ENCODE results near the gene NACA2.
"Not testable (repeated sequence)": the region's sequence is repeated elsewhere in the genome, so short reads cannot be mapped to it uniquely, and the experiment has no call there.

Gene NACA2

DNA sequence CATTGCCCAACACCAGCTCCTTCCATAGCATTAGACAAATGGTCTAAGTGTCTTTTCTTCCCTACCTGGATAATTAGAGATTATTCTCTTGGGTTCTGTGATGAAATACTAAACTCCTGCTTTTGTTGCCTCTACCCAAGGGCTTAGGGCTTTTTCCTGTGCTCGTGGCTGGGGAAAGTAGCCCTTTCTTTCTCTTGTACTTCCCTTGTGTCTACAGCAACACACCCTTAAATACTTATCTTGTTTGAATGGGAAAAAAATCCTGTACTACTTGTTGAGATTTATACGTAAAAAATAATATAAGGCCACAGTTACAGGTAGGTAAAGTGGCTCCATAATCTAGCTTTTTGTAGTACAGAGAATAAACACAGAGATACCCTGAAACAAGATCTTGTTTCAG is 7.0 kb upstream of the NACA2 start:
- no peak for DNase-seq

DNA sequence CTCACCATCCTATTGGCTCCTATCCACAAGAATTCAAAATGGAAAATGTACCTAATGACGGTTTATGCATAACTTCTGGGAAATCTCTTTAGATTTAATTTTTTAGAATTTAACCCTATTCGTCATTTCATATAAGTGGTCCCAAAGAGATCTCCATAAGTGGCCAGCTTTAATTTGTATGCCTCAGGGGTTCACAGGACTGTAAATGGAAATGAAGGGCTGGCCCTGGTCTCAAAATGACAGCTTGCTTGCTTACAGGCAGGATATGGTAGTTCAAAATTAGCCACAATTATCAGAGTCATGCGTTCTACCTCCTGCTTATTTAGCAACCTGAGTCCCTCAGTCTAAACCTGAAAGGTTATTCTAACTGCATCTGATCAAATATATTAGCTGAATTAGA is 6.6 kb upstream of the NACA2 start:
- no peak for DNase-seq

DNA sequence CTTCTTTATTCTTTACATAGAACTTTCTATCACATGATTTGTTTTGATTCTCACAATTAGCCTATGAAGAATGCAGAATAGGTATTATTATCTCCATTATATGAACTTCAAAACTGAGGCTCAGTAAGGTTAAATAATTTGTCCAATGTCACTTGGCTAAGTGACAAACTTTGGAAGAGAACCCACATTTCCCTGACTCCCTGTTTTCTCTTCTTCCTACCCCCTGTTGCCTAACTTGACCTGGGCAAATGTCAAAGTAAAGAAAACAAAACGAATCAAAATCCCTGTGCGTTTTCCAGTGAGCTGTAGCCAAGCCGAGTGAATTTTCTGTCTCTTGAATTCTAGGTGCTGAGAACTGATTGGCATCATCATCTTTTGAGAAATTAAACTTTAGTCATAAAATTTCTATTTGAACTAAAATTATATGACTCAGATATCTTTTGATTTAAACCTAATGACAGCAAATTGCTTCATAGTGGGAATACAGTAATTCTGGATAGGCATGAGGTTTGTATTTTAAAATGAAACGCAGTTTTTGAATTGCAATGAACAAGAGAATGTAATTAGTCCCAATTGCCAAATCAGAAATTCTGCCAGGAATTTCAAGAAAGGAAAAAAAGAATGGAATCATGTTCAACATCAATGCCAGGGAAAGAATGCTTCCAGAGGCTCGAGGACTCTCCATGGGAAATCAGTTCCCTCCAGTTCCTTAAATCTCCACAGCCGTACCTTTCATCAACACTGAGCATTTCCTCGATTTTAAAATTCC is 4.6 kb upstream of the NACA2 start:
- DNase-seq, result no peak

DNA sequence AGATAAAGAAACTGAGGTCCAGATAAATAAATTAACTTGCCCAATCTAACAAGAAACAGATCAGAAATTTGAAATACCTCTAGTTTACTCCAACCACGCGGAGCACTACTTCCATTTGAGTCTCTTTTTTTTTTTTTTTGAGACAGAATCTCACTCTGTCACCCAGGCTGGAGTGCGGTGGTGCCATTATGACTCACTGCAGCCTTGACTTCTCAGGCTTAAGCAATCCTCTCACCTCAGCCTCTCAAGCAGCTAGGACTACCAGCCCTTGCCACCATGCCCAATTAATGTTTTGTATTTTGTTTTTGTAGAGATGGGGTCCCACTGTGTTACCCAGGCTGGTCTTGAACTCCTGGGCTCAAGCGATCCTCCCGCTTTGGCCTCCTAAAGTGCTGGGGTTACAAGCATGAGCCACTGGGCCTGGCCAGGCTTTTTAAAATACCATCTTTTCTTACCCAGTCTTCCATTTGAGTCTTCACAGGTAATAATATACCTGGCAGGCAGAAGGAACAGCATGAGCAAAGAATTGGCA is 3.3 kb upstream of the NACA2 start:
- no peak for DNase-seq

DNA sequence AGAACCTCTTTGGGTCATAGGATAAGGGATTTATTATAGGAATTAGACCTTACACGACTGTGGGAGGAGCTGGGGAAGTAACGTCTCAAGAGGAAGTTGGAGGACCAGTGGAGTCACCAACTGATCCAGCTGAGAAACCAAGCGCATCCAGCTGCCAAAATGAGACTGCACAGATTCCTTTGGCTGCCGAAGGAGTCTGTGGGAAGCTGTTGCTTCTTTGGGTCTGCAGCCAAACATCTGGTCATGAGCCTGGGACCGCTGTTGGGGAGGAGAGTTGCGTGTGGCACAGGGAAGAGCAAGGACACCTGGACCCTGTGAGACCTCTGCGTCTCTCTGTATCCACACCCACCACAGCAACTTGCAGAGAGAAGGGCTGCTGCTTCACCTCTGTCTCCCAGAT is 2.4 kb upstream of the NACA2 start:
- DNase-seq, result no peak

DNA sequence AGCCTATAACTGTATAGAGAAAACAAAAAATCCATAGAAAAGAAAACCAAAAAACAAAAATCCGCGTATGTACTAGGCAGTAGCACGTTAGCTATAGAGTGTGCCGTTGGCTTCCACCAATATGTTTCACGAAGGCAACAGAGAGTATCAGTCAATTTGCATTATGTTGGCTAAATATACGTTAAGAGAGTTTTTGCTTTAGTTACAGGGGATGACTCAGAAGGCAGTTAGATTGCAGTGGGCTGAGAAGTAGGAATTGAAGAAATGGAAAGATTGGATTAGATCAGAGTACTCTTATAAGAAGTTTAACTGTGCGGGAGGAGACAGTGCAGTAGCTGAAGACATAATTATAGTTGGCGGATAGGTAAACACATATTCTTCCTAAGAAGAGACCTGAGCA is 911 bp upstream of the NACA2 start:
- no peak for DNase-seq

DNA sequence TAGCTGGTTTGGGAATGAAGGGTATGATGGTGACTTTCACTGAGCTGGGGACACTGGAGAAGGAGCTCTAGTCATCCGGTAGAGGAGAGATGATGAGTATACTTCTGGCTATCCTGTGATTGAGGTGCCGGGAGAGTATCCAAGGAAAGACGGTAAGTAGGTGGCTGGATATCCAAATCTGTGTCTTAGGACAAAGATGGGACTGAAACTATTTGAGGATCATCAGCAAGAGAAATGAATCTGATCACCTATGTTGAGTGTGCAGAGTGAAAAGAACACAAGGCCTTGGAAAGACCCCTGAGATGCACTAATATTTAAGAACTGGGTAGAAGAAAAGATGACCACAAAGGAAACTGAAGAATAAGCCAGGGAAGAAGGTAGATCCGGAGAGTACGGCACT is 1.0 kb downstream of the NACA2 start:
- DNase-seq, result no peak

DNA sequence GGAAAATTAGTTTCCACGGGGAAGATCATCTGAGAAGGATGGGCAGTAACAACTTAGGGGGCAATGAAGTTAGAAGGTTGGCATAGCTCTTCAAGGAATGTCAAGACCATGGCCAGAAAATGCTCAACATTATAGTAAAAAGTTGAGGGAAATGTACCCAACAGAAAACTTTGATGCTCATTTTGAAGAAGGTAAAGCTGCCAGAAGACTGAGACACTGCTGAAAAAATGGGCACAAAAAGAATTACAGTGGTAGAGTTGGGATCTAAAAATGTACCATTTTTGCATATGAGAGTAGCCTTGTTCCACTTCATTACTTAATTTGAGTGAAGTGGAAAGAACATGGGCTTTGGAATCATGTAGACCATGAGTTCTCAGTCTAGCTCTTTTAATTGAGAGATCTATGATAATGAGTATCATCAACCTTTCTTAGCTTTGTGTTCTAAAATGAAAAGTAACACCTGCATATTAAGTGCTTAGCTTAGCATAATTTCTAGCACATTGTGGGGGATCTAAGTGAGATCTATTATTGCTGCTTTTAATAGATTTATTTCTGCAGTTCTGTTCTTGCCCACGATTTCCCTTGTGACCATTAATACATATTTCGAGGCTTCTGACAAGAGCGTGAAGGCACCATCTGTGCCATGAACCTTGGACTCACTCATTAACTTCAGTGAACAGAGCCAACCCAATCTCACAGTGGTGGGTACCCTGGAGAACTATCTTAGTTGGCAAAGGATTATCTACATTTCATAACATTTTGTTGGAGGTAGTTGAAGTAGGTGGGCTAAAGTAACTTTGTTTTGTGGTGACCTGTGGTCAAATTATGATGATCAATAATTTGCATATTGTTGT is 3.0 kb downstream of the NACA2 start:
- DNase-seq, result no peak

DNA sequence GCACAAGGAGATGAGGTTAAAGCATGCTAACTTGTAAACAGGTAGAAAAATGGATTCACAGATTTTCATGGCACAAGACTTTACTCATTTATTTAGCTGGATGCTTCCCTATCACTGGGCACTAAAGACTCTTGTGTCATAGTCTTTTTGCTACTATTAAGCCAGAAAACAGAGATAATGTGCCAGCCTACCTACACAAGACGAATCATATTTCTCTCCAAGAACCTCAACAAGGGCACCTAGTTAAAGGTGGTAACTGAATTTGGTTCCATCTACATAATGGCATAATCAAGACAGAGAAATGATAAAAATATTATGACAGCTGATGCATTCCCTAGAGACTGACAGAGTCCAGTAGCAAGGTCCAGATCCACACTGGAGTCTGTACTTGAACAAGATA is 3.8 kb downstream of the NACA2 start:
- no peak for DNase-seq

DNA sequence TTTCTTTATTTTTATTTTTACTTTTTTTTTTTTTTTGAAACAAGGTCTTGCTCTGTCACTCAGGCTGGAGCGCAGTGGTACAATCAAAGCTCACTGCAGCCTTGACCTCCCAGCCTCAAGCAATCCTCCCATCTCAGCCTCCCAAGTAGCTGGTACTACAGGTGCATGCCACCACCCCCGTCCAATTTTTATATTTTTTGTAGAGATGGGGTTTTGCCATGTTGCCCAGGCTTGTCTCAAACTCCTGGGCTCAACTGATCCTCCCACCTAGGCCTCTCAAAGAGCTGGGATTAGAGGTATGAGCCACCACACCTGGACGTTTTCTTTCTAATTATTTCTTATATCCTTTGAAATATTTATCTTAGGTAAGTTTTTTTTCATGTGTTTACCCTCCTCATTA is 4.4 kb downstream of the NACA2 start:
- DNase-seq, result not testable (repeated sequence)

DNA sequence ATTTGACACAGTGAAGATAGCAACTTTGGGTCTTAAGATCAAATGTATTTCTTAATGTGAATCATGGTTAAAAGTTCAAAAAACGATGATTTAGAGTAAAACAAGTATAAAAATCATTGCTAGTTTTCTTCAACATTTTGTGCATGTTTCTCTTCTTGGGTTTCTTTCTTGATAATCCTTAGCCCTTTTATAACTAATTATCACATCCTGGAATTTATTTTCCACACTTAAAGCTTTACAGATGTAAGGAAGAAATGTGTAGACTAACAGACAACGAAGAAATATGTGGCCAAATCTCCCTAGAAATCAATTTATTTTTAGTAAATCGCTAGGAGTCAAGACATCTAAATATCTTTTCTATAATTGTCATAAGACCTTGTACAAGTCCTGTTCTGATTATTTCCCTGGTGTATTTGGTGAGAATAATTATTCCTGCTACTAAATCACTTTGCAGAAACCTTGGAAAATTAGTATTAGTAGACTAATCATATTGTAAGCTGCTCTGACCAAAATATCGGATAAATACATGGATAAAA is 4.9 kb downstream of the NACA2 start:
- DNase-seq, result no peak

DNA sequence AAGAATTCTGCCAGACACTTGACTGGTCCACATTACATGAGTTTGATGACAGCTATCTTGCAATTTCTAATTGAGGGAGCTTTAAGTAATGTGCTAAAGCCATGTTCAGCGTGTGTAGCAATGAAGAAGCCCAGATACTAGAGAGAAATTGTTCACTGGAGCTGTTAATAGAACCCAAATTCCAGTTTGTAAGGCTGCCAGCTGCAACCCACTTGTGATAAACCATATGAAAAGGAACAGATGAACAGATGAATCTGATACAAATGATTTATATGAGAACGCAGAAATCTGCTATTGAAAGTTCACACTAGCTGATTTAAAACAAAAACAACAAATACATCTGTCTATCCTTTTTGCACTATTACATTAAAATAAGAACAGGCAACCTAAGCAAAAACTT is 6.2 kb downstream of the NACA2 start:
- no peak for DNase-seq

DNA sequence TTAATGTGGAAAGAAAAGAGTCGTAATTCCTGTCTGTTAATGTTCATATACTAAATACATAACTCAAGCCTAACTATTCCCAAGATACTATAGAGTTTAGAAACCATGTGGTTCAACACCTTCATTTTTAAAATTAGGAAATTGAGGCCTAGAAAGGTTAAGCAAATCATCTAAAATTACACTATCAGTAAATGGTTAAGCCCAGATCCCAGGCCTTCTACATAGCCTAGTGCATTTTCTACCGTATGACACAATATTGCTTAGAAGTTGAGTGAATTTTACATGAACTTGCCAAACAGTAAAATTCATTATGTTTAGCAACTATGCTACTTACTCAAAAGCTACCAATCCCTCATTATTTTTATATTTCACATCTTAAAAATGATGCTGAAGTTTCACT is 6.8 kb downstream of the NACA2 start:
- DNase-seq, result no peak

DNA sequence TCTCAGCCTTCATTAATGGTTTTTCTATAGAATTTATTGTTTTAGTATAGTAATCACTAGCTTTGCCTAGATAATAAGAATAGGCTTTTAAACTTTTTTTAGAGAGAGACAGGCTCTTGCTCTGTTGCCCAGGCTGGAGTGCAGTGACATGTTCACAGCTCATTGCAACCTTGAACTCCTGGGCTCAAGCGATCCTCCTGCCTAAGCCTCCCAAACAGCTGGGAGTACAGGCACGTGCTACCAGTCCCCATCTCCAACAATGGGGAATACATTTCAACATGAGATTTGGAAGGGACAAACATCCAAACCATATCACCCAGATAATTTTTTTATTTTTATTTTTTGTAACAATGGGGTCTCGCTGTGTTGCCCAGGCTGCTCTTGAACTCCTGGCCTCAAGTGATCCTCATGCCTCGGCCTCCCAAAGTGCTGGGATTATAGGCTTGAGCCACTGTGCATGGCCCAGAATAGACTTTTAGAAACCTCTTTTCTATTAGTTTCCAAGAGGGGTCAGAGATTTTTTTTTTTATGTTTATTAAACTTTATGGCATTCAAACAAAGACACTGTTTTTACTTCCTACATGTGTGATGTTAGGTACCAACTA is 7.3 kb downstream of the NACA2 start:
- no peak for DNase-seq

DNA sequence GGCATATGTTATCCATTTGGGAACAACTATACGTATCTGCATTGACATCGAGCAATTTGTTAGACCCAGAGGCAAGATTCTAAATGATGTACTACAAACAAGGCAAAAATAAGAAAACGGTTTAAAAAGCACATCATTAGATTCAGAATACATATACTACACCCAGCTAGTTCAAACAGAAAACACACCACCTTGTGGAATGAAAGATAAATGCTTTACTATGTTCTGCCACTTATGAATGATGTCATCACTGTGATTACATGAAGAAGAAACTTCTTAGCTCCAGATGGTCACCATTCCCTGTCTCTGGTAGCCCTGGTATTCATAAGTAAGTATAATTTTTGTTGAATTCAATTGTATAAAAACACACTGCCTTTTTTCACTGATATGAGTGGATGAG is 7.8 kb downstream of the NACA2 start:
- no peak for DNase-seq

DNA sequence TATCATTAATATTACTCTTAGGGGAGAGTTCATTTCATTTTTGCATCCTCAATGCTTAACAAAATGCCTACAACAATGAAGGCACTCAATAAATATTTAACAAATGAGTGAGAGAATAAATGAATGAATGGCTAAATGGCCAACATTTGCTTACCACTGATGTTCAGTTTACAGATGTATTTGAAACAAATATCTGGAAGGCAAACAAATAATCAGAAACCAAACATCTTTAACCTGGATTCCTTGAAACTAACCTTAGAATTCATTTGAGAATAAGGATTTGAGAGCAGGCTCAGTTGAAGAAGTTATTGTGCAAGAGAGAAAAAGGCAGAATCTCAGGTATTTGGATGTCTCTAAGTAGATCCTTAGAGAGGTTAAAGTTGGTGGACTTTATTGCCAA is 8.4 kb downstream of the NACA2 start:
- DNase-seq, result no peak

DNA sequence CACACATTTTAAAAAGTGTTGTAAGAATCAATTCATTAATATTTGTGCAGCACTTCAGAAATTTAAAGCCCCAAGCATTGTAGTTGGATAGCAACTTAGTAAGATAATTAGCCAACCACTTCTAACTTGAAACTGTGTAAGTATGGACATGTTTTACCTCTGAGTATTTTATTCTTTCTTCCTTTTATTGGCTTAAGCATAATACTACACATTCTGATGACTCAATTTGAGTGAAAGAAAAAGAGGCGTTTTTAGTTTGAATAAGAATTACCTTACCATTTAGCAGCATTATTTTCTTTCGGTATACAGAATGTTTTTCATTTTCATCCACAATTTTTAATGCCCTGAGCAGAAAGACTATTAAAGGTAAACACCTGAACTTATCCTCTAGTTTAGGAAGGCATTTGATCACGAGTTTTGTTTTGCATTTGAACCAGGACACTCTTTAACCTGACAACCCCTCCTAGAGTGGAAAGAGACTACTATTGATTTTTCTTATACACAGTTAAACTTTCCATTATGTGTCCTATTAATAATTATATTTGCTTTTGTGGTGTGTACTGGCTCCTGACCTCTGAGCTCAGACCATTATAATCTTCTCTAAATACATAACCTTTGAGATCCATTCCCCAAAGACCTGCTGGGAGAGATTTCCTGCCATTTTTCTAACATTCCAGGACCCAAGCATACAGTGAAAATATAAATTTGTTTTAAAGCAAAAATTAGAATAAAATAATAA is 9.2 kb downstream of the NACA2 start:
- DNase-seq, result no peak

DNA sequence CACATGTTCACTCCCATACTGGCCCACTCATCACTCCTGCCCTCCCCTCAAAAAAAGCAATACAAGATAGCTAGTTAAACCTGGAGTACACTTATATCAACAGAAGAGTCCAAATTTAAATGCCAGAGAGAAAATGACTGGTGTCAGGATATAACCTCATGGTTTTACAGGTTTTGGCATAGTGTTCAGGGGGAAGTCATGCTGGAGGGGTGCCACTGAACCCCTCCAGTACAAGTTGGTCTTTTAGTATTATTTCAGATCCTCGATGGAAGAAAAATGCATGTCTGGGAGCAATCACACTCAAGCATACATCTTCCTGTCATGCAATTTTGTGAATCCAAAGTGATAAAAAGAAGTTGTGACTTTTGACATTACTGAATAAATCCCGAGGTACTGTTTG is 10.5 kb downstream of the NACA2 start:
- no peak for DNase-seq

DNA sequence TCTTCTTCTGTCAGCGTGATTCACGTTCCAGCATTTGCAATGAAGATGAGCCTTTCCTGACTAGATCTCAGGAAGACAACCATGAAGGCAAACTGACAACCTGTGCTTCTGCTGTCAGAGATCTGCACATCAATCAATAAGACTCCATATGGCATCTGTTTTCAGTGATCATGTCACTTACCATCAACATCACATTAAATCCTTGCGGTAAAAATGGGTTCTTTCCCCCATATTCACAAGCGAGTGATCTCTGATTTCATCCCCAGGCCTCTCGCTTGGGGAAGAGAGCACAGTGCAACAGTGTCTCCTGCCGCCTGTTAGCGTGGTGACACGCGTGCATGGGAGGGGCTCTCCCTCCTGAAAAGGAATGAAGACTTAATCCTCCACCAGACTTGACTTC is 11.1 kb downstream of the NACA2 start:
- DNase-seq, result no peak

DNA sequence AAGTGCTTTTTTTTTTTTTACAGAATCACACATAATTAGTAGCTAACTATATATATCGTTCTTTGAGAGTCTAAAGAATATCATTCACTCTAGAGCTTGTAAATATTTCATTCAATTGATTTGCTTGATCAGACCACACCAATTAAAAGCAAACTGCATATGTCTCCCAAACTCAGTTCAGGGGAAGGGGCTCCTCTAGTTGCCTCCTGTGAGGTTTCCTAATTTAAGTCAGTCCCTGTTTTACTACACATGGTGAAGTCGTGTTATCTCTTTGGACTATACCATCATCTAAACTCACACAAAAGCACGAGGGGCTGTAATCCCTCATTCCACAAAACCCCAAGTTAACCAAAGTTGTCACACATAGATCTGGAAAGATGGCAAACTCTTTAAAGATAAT is 11.7 kb downstream of the NACA2 start:
- no peak for DNase-seq

DNA sequence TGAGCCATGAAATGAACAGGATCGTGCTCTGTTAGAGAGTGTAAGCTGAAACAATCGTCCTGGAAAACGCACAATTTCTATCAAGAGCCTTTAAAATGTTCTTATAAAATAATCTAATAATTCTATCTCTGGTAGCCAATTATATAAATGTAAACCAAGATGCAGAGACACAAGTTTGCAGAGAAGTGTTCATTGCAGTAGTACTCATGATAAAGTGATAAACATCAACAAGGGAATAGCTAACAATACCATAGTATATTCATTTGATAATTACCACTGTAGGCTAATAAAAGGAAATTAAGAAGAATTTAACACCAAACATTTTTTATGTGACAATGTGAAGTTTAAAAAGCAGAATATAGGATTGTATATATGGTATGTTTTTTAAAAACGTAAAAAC is 12.4 kb downstream of the NACA2 start:
- no peak for DNase-seq

DNA sequence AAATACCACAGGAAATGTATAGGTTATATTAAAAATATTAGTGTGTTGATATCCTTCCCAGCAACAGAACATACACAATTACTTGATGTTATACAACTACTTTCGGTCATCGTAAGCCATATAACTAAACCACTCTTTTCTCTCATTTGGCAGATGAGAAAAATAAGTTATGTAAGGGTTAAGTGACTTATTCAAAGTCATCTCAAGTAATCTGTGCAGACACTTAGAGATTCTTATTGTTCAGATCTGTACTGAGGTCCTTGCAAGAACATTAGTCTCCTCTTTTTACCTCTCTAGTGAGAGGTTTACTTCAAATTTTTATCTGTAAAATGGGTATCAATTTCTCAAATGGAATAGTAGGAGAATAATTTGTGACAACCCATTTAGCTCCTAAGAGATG is 15.0 kb downstream of the NACA2 start:
- DNase-seq, result no peak

Data from midbrain (tissue), 1 donor.